NCI-H446 treated with DMSO at 0.1 percent for 48 hours (cell line): Measurements from ENCODE around the gene NAALADL2.

ENCODE experiments used
- DNase-seq: peaks from one replicate; lab custom pipeline; 2025; lab: John Stamatoyannopoulos, UW

Gene NAALADL2

DNA sequence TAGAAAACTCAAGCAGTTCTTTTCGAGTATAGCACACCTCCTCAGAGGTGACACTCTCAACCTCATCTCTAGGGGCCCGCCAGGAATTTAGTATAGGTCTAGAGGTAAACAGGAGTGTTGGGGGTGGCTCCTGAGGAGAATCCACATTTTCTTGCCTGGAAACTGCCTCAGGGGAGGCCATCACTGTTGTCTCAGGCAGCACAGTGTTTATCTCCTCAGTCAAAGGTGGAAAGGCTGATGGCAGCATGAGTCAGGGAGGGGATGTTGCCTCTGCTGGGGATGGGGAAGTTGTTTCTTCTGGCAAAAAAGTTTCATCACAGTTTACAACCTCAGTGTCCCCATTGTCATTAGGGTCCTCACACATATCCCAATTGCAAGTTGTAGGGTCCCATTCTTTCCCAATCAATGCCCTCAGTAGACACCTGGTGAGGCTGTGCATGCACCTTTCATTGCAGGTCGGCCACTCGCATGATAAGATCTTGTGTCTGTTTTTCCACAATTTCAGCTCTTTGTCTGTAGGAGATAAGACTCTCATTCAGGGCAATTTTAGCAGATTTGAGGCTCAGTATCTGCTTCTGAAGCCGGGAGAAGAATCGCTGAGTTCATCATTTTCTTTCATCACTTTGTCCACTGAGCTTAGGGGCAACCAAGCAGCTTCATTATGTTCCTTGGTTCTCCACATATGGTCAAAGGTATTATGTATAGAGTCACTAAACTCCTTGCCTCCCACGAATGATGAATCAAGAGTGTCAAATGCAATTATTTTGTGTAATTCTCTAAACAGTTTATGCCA lies 25.8 kb downstream of the NAALADL2 start:
- no peak for DNase-seq

DNA sequence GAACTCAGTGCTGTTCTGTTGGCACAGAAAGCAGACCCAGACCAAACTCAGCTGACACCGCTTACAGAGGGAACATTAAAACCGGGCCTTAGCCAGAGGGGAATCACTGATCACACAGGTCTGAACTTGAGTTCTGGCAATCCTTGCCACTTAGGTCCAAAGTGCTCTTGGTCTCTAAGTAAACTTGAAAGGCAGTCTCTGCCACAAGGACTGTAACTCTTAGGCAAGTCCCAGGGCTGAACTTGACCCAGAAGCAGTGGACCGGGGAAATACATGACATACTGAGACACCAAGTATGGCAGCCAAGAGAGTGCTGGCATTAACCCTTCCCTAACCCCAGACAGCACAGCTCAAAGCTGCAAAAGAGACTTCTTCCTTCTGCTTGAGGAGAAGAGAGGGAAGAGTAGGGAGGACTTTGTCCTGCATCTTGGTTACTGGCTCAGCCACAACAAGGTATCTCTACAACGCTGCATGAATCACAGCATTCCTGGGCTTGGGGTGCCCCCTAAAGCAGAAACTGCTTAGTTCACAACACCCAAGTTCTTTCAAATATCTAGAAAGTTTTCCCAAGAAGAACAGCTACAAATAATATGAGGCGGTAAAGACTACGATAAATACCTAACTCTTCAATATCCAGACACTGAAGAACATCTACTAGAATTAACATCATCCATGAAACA lies 32.5 kb downstream of the NAALADL2 start:
- DNase-seq, result no peak

DNA sequence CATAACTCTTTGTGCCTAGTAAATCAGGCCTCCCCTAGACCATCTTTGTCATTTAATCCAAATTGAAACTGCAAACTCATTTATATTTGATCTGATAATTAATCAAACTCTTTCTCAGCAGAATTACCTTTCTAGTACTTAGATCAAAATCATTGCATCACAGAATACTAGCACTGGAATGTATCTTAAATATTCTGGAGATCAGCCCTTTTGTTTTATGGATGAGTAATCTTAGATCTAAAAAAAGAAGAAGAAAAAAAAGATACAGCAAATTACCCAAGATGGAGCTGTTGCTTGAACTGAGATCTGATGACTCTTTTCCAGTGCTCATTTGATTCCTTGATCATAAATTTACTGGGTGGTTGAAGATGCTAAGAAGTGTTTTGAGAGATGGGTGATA lies 47.9 kb downstream of the NAALADL2 start:
- DNase-seq, result no peak

DNA sequence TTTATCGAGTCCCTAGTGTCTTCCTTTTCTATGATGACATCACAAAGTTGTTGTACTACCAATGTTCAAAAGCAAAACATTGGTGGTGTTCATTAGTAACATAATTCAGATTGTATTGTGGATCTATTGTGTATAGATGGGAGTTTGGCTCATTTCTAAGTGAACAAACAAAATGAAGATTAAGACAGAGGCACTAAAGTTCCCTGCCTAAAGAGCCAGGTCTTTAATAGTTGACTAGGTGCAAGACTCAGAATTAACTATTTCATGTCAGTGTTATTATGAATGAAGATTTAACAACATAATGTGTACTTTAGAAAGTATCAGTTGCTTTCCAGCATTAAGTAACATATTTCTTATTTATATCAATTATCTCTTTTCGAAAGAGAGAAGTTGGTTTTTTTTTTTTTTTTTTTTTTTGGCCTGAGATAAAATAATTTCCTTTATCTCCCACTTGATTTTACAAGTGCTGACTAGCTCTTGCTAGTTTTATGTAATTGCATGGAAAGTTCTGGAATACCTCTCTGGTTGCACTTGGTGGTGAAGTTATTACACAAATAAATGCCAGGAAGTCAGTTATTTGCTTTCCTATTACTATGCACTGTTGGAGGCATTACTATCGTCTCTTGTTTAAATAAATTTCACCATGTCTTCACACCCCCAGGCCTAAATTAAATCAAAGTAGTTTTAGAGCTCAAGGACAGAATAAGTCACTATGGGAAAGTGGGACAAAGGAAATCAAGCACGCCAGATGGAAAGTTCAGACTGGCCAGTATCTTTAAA lies 48.7 kb downstream of the NAALADL2 start:
- no peak for DNase-seq

DNA sequence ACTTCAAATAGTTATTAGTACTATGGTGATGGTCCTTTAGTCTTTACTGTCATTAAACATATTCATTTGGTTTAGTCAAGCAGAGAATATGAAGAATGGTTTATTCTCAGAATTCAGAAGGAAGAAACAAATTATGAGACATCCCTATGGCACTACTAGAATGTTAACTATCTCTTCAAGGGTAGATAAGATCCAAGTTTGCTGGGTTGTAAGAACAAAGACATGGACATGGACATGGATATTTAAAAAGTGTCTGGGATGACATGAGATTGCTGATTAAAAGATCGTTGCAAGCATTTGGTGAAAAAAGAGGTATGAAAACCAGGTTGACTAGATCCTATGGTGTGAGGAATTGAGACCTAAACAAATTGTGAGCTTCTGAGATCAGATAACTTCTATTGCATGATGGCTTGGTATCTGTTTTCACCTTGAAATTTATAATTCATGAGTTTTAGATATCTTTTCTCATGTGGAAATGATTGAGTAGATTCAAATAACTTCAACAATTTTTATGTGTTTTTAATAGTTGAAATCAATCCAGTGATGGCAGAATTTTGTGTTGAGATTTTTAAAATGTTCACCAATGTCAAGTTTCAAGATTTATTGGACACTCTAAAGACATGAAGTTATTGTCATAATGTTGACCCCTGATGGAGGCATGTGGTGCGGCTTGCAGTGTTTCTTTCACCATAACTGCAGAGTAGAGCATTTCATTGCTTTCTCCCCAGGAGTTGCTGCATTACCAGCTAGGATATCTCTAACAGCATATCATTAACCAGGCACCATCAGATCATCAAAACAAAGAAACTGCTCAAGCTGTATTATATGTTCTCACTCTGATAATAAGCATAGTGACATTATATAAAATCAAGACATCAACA lies 72.6 kb downstream of the NAALADL2 start:
- DNase-seq, result no peak

DNA sequence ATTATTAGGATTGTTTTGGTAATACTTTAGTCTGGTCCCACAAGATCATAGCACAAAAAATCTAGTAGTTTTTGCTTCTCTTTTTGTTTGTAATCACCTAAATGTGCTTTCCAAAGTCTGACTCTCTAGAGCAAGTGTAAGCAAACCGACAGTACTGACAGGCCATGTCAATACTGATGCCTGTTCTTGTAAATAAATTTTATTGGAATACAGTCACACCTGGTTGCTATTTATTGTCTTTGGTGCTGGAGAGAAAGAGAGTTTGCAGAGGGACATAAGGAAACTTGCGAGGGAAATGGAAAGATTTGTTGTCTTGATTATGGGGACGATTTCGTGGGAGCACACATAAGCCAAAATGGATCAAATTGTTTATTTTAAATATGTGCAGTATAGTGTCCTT lies 77.5 kb downstream of the NAALADL2 start:
- no peak for DNase-seq

DNA sequence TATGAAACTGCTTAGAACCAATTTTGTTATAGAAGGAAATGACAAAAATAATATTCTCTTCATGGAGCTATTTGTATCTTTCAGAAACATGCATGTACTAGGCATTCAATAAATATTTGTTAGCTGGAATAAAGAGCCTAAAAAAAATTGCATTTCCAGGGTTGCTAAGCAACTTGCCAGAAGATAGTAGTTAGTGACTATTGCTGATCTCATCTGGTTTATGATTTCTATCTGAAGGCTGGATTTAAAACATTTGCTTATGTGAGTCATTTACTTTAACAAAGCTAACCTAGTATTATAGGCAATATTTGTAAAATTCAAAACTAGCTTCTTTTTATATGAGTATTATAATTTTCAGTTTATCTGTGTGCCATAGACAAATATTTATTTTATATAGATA lies 78.3 kb downstream of the NAALADL2 start:
- no peak for DNase-seq

DNA sequence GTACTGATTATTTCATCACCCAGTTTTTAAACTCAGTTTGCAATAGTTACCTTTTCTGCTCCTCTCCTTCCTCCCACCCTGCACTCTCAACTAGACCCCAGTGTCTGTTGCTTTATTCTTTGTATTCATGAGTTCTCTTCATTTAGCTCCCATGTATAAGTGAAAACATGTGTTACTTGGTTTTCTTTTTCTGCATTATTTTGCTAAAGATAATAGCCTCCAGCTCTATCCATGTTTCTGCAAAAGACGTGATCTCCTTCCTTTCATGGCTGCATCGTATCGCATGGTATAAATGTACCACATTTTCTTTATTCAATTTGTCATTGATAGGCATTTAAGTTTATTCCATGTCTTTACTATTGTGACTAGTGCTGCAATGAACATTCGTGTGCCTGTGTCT lies 79.0 kb downstream of the NAALADL2 start:
- DNase-seq, result no peak

DNA sequence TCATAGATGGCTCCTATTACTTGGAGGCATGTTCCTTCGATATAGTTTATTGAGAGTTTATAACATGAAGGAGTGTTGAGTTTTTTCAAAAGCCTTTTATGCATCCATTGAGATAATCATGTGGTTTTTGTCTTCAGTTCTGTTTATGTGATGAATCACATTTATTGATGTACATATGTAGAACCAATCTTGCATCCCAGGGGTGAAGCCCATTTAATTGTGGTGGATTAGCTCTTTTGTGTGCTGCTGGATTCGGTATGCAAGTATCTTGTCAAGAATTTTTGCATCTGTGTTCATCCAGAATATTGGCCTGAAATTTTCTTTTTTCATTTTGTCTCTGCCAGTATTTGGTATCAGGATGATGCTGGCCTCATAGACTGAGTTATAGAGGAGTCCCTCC lies 81.0 kb downstream of the NAALADL2 start:
- no peak for DNase-seq

DNA sequence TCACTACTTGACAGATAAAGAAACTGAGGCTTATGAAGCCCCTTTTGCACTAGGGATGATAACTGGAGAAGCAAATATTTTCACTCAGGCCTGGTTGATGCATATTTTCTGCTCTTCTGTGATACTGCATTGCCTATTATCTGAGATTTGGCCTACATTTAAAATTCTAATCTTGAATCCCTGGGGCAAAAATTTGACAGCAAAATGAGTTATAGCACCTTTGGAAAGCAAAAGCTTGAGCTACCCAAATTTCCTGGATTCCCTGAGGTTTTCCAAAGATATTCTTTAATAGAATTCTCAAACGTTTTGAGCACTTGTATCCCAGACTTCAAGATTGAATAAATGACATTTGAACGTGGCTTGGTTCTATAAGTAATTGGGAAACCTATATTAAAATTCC lies 86.1 kb downstream of the NAALADL2 start:
- DNase-seq, result no peak

DNA sequence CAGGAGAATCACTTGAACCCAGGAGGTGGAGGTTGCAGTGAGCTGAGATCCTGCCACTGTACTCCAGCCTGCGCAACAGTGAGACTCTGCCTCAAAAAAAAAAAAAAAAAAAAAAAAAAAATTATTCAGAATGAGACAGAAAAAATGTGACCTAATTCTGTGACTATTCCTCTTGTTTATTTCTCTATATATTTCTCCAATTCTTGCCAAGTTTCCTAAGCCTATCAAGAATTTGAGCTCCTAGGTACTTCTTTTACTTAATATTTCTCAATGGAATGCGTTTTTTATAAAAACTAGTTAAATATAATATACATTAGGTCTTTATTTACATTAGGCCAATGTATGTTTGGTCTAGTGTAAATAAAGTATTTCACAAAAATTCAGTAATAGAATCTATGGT lies 86.8 kb downstream of the NAALADL2 start:
- DNase-seq, result no peak

DNA sequence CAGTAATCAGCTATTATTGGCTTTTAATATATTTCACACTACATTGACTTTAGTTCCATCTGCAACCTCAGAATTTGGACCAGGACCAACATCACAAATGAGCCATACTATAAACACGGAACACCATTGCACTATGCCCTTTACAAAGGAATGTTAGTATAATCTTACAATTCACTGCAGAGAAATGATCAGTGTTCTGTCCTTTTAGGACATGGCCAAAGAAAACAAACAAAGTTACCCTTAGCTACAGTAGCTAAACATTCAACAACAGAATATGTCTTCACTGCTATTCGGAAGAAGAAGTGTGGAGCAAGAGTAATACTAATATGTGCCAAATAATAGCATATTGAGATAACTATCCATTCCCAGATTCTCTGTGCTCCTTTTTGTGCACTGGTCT lies 90.4 kb downstream of the NAALADL2 start:
- DNase-seq, result peak; percentile 52

DNA sequence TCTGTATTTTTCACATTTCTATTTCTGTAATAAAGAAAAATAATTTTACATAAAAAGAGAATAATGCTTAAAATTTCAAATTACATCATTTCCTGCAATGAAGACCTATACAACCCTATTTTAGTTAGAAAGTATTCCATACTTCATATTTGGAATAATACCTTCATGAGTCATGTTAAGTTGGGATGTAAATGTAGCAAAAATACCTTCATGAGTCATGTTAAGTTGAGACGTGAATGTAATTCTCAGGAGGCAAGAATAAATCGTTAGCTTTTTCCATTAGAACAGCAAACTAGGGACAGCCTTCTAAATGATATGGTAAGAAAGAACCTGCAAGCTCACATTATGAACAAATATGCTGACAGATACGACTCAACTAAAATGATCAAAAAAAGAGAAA lies 91.9 kb downstream of the NAALADL2 start:
- DNase-seq, result no peak

DNA sequence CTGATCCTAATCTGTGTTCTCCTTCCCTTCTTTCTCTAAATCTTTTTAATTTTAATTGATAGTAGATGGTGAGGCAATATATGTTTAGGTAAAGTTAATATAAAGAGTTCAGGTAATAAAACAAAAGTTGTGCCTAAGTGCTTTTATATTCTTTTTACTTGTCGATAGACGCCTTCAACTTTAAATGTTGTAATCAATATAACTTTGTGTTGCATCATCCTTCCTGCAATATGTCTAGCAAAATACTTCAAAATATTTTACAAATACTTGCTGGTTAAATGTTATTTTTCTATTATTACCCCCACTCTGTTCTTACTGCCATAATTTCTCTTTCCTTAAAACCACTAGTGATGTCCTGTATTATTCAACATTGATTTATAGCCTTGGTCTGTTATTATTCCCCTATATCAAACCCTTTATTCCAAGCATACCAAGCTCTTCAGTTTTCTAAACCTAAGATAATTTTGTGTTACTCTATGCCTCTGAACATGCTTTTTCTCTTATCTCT lies 92.4 kb downstream of the NAALADL2 start:
- no peak for DNase-seq

DNA sequence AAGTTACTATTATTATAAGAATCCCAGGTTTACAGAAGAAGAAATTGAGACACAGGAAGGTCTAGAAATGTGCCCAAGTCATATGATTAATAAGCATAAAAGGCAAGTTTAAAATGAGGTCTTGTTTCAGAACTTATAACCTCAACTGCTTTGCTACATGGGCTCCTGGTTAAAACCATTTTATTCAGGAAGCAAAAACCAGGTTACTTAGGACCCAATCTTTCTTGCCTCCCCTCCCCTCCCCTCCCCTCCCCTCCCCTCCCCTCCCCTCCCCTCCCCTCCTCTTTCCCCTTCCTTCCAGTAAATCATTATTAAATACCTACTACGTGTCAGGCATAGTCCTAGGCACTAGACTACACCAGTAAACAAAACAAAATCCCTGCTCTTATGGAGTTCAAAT lies 93.9 kb downstream of the NAALADL2 start:
- DNase-seq, result no peak

DNA sequence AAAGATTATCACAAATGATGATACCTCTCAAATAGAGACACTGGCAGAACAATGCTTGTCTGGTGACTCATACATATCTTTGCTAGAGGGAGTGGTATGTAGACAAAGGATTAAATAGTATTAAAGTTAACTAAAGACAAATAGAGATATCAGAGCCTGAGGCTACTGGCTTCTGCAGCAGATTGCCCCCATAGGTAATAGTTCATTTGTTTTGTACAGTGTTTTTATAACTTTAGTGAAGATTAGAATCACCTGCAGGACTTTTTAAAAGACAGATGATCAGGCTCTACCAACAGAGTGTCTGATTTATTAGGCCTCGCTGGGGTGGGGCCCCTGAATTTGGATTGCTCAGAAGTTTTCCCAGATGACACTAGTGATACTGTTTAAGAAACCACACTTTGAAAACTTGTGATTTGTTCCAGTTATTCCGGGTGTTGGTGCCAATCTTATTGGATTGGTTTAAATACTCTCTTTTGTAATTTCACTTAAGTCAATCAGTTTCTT lies 96.4 kb downstream of the NAALADL2 start:
- DNase-seq, result no peak

DNA sequence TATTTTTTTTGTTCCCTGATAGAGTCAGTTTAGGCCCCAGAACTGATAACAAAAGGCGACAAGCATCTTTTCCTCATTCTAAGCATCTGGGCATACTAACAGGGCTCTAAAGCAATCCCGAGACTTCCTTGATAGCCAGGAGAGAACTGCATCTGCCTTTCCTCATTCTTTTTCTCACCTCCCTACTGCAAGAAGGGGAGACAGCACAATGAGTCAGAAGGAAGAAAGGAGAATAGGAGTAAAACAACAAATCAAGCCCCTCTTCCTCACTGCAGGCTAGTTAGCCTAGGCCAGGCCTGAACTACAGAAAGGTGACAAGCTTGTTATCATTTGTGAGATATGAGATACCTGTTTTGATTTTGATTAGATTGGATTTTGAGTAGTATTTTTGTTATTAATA lies 97.9 kb downstream of the NAALADL2 start:
- DNase-seq, result no peak

DNA sequence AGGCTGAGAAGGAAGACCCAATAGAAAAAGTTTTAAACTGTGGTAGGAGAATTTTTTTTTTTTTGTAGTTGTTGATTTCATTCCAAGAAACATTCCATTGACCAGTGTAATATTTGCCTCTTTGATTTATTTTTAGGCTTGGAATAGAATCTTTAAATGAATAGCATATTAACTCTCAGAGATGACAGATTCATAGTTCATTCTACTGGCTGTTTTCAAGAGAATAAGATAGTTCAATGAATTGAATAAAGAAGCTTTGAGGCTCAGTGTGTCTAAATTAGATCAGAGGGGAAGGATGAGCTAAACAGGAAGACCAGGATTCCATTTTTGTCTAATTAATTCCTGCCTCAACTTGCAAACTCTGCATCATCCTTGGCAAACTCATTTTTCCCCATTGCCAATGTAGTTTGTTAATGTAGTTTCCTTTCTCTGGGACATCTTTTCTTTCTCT lies 98.4 kb downstream of the NAALADL2 start:
- peak; percentile 88 for DNase-seq

DNA sequence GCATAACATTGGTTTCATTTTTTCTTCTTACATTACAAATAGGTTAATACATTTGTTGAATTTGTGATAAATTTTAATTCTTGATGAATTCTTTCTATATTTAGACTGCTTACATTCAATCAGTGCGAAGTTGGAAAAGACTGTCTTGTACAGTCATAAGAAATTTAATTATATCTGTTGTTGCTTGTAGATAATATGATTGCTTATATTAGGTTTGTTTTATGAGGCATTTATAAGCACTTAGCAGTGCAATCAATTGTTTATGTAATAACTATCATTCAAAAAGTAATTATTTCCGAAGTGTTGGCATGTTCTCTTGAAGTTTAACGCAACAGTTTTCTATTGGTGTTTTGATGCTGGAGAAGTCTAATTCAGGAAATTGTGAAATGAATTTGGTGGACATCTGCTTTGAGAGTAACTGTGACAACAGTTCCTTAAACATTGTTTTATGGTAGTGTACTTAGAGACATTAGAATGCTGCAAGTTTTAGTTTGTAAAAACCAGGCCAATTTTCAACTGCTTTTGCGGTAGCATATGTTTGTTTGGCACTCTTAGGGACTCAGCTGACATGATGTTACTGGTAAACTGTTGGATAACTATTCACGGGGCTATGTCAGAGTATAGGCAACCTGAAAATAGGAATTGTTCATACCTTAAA lies 99.7 kb downstream of the NAALADL2 start:
- DNase-seq, result peak; percentile 58

DNA sequence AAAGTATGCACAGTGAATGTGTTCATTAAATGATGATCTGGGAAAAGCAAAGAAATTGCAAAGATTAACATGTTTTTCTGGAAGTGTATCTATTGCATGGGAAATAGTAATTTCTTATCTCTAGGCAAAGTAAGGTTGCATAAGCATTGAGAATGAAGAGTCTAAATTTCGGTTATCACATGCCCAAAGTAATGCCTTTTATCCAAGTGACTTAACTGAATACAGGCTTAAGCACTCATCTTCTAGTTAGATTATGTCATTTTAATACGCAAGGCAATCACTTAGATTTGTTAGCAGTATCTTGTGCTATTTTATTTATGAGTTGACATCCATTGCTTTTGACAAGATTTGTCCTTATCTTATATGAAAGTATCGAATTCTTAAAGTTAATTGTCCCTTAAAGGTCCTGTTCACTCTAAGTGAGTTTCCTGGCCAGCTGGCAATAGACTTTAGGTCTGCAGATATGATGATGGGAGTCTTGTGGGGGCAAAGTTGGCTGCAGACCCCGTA lies 100.5 kb downstream of the NAALADL2 start:
- no peak for DNase-seq

DNA sequence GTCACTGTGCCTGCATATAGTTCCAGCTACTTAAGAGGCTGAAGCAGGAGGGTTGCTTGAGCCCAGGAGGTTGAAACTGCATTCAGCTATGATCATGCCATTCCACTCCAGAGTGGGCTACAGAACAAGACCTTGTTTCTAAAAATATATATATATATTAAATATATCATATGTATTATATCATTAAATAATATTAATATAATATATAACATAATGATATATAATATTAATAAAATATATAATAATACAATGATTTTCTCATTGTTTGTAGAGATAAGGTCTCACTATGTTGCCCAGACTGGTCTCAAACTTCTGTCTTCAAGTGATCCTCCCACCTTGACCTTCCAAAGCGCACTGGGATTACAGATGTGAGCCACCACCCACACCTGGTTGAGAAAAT lies 101.8 kb downstream of the NAALADL2 start:
- DNase-seq, result no peak
